ENCODE data around the gene OBSCN.

The OBSCN gene

DNA sequence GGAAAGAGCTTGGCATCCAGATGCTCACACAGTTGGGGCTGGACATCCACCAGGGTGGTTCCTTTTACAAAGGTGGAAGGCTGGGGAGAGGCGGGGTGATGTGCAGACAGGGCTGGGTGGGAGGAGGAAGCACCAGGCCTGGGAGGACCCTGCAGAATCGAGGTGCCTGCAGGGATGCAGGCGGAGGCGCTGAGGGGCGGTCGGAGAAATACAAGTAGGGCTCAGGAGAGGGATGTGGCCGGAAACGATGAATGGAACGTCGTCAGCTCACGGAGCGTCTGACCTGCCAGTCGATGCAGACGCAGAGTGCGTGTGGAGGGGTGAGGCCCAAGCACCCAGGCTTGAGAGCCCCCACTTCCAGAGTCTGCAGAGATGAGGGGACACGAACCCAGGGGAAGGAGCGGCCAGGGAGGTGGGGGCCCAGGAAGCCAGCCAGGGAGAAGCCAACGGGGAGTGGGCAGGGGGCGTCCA, 135.4 kb downstream of the OBSCN start:
- DNase-seq: no peak

DNA sequence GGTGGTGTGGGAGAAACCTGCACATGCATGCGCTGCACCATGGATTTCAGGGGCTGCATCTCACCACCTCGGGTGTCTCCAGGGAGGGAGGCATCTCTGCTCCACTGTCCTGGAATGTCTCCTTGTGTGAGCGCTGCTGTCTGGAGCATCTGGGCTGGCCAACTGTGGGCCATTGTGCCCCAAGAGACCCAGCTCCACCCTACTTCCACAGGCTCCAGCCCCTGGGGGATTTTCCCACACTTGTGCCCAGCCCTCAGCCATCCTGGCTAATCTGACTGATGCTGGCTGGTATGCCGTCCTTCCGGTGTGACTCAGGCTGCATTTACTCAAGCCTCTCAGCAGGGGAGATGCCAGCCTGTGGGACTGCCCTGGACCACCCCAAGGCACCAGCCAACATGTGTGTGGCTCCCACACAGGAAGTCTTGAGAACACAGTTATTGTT, 136.8 kb downstream of the OBSCN start:
- no peak for DNase-seq

DNA sequence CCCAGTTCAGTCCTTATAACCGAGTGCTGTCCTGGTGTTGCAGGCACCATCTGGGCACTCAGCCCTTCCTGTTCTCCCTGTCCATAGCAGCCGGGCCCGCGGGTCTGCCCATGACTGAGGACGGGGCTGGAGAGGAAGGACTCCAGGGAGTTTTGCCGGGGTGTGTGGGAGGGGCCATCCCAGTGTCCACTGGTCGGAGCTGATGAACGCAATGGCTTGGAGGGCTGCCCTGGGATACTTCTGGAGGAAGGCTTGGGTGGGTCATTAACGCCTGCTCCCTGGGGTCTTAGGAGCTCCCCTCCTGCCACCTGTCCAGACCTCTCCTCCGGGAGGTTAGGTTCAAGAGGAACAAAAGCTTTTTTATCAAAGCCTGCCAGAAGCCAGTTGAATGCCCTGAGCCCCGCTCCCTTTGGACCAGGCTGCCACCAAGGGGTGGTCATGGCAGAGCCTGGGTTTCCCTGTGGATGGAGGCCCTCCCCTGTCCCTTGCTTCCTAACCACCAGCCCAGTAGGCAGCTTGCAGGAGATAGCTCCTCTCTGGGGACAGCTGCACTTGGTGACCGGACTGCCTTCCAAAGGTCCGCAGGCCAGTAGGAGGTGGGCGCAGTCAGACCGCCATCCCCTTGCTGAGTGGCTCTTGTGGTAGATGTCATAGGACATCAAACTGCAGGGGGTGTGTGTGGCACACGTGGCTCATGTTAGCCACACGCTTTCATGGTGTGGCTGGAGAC, 137.5 kb downstream of the OBSCN start:
- DNase-seq: no peak

DNA sequence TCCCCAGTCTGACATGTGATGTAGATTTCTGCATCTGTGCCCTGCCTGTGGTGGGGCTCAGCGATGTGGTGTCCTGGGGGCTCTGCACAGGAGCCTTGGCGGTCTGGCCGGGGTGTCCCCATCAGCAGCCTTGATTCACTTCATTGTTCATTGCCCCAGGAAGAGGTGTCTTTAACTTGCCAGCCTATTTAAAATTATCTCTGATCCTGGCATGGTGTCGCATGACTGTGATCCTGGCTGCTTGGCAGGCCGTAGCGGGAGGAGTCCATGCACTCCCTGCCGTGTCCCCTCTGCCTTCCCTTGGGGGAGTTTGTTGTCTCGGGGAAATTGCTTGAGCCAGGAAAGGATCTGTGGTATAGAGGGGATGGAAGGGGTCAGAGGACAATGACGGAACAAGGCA, 138.9 kb downstream of the OBSCN start:
- no peak for DNase-seq

DNA sequence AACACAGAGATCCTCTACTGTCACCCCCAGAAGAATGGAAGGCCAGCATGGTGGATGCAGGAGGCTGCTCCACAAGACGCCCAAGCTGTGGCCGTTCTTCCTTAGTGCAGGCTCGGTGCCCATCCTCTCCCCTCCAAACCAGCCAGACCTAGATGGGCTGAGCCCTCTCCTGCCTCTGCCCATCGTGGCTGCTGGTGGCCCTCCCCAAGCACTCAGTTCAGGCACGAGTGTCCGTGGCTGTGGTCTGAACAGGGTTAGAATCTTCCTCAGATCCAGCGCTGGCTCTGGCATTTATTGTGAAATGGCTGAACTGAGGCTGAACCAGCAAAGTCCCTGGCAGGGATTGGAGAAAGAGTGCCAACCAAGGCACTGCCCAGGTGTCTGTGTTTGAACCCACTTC, 139.3 kb downstream of the OBSCN start:
- no peak for DNase-seq

DNA sequence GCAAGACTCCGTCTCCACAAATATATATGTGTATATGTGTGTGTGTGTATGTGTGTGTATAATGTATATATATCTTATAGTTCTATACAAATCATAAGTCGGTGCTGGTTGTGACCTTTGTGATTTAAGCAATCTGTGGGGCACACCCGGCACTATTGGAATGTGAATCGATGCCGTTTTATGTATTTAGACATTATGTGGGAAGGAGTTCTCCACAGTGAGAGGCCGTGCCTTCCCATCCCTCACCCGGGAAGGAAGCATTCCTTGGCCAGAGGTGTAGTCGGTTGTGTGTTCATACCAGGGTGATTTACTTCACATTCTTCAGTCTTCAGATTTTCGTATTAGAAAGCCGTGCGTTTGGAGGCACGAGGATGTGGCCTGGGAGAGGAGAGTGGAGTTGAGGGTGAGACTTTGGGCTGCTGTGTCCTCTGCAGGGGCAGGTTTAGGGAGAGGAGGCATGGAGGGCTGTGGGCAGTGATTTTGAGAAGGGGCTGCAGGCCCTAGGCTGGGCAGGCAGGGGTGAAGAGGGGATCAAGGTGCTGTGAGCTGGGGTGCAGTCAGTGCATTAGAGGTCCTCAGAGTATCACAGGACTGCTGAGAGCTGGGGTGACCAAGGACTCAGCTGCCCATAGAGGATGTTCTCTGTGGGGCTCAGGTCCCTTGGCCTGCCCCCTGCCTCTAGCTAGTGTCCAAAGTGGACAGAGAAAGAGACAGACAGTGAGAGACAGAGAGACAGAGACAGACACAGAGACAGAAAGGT, 141.0 kb downstream of the OBSCN start:
- no peak for DNase-seq

DNA sequence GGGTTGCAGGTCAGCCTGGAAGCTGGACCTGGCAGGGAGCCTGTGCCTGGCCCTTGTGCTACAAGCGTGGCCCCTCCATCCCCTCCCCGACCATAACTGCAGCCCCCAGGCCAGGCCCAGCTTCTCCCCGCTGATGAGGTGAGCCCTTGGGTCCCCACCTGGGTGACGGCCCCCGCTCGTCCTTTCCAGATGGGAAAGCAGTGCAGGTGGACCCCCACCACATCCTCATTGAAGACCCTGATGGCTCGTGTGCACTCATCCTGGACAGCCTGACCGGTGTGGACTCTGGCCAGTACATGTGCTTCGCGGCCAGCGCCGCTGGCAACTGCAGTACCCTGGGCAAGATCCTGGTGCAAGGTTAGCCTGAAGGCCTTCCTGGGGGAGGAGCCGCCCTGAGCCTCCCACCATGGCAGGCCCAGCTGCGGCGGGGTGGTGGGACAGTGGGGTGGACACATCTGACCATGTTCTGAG, 141.9 kb downstream of the OBSCN start:
- no peak for DNase-seq

DNA sequence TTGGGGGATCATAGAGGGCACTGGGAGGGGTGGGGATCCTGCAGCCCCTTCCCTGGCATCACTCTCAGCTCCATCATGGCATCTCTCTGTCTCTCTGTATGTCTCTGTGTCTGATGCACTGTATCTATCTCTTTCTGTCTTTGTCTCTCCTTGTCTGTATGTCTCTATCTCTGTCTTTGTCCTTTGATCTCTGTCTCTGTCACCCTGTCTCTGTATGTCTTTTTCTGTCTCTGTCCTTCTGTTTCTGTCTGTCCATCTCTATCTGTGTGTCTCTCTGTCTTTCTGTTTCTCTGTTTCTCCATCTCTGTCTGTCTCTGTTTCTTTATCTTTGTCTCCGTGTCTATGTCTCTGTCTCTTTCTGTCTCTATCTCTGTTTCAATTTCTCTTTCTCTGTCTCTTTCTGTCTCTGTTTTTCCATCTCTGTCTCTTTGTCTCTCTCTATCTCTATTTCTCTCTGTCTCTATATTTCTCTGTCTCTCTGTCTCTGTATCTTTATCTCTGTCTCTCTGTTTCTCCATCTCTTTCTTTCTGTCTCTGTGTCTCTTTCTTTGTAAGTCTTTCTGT, 142.4 kb downstream of the OBSCN start:
- no peak for DNase-seq

DNA sequence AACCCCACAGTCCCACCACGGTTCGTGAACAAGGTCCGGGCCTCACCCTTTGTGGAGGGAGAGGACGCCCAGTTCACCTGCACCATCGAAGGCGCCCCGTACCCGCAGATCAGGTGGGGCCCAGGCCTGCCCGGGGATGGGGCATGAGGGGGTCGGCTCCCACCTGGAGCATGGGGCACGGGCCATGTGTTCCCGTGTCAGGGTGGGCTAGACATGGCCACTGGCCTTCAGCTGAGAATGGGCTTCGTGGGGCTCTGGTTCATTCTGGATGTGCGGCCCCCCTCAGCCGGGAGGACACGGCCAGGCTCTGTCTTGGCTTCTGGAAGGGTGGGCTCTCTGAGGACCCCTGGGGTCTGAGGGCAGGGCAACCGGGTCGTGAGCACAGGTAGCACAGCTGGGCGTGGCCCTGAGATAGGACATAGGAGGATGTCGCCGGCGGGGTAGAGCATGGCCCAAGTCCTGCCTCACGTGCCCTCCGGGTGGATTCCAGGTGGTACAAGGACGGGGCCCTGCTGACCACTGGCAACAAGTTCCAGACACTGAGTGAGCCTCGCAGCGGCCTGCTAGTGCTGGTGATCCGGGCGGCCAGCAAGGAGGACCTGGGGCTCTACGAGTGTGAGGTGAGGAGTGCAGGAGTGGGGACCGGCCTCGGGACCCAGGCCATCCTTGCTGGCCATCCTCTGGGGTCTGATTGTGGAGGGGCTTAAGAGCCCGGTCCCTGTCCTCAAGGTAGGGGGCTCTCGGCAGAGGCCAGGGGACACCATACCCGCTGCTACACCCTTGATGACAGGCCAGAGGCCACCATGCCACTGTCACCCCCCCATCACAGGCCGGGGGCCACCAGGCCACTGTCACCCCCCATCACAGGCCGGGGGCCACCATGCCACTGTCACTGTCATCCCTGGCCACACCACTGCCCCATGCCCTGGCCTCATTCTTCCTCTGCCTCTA, 143.3 kb downstream of the OBSCN start:
- no peak for DNase-seq

DNA sequence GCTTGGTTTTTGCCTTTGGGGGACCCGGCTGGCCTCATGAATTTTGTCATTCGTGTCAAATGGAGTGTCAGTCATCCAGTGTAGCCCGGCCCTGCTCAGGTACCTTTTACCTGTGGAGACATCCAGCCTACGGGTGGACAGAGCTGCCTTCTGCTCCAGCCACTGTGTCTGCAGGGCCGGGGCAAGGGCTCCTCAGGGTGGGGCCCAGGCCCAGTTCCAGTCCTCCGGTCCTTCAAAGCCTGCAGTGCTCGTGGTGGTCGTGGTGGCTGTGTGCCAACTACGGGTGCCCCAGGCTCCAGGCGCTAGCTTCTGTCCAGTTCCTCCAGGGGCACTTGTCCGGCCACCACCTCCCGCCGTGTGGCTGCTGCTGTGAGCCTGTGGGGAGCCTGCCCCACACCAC, 144.0 kb downstream of the OBSCN start:
- no peak for DNase-seq

DNA sequence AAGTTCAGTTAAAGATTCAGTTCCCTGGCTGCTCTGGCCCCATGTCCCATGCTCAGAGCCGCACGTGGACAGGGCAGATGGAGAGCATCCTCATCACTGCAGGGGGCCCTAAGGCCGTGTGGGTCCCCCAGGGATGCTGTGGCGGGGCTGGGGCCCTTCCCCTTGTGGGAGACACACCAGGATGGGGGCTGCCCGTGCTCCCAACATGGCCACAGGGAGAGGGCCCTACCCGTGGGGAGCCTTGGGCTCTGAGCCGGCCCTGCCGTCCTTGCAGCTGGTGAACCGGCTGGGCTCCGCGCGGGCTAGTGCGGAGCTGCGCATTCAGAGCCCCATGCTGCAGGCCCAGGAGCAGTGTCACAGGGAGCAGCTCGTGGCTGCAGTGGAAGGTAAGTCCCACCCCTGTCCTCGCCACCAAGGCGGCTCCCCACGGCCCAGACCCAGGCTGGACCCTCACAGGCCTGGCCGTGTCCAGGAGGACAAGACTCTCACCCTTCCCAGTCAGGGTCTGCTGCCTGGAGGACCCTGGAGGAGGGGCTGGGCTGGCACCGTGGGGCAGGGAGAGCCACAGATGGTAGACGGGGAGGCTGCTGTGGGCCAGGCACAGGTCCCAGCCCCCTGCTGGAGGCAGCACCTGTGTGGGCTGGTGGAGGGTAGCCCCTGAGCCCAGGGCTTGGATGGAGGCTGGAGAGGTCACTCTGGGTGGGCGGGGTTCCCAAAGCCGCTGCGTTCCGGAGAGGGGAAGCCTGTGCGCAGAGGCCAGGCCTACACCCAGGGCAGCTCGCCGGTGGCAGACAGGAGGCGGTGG, 145.0 kb downstream of the OBSCN start:
- DNase-seq: no peak

DNA sequence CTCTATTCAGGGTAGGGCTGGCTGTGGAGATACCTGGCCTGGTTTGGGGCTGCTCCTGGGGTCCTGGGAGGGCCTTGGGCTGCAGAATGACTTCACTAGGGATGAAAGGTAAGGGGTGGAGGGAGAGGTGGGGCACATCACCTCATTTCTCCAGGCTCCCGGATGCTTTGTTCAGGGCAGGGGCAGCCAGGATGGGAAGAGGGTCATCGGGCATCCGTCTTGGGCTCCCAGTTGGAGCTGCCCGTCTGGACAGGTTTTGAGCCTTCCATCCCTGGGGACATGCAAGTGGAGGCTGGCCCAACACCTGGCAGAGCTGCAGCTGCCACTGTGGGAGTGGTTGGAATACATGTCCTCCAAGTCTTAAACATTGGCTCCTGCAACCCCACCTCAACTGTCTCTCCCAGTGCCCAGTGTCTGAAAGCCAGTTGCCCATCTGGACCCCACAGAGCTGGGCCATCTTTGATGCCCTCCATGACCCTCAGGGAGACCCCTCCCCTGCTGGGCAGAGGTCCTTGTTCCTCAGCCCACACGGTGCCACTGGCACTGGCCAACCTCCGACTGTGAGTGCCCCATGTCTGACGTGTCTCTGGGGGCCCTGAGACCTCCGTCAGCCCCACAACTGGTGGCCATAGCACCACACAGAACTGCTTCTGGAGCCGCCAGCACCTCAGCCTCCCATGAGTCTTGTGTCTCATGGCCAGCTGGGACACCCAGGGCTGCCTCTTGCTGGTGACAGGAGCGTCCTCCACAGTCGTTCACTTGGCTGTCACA, 145.9 kb downstream of the OBSCN start:
- DNase-seq: no peak

DNA sequence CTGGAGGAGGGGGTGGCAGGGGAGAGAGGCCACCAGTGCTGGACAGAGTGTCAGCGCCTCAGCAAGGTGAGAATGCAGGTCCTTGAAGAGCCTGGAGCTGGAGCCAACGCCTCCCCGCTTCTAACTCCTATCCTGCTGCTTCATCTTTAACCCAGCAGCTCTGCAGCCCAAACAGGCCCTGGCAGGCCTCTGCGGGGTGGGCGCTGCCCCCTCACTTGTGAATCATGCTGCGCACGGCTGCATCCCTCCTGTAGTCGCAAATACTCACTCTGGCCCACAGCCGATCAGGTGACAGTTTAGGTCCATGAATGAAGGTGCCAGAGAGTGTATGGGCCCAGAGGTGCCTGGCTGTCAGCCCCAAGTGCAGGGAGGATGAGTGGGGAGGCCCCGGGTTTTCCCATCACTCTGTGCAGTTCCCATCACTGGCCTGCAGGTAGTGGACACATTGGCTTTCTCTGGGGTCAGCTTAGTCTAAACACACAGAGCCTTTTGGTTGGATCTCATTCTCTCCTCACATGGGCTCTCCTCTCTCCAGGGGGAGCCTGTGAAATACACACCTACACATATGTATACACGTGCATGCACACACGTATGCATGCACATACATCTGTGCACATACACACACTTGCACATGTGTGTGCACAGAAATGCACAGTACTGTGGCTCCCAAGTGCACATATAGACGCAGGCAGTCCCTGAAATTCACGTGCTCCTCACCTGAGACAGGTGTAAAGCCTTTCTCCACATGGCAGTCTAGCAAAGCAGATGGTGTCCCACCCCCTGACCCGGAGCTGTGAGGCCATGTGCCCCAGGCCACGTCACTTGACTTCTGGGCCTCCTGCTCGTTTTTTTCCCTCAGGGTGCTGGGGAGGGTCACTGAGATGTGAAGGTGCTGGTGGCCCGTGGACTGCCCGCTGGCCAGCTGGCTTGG, 146.8 kb downstream of the OBSCN start:
- no peak for DNase-seq

DNA sequence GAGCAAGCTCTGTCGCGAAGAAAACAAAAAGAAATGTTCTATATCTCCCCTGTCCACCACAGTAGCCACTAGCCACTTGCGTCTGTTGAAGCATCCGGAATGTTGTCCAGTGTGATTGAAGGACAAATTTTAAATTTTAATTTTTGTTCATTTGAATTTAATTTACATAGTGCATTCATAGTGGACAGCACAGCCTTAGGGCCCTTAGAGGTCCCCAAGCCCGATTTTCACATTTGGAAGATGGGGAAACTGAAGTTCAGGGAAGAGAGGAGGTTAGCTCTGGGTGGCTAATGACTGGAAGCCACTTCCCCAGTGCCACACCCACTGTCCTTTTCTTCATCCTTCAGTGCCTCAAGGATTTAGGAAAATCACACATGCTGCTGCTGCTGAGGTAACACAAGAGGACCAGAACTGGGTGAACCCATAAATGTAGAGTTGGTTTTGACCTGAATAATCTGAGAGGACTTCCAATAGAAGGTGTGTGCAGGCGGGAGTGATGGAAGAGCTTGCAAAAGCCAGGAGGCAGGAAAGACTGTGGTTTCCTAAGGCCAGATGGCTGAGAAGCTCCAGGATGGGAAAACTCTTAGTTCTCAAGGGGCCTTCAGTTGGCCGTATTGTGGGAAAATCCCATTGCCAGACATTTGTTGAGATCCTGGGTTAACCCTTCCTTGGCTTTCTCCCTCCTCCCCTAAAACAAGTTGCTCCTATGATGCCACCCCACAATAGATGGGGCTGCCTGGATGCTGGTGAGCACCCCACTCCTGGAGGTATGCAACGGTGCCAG, 149.2 kb downstream of the OBSCN start:
- no peak for DNase-seq

DNA sequence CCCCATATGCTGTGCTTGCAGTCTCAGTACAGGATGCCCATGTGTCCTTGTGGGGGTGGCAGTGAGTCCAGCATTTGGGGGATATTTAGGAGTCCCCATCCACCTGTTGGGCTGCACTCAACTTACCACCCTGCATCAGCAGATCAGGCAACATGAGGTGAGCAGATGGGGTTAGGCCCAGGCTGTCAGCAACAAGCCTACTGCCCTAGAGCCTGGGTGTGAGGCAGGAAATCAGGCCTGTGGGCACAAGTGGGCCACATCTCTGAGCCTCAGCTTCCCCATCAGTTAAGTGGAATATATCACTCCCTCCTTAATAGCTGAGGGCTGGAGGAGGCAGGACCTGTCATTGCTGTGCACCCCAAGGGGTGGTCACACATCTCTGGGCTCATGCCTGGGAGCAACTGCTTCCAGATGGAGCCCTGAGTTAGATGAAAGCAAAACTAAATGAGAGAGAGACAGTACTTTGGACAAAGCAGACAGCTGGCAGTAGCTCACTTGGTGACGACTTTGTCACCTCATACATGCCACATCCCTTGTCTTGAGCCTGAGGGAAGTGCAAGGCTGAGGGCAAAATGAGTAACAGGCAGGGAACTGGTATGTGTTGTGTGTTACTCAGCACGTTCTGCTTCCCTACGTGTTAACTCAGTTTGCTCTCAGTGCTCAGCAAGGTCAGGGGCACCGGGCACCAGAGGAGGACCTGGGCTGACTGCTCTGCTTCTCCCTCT, 150.4 kb downstream of the OBSCN start:
- DNase-seq: no peak

DNA sequence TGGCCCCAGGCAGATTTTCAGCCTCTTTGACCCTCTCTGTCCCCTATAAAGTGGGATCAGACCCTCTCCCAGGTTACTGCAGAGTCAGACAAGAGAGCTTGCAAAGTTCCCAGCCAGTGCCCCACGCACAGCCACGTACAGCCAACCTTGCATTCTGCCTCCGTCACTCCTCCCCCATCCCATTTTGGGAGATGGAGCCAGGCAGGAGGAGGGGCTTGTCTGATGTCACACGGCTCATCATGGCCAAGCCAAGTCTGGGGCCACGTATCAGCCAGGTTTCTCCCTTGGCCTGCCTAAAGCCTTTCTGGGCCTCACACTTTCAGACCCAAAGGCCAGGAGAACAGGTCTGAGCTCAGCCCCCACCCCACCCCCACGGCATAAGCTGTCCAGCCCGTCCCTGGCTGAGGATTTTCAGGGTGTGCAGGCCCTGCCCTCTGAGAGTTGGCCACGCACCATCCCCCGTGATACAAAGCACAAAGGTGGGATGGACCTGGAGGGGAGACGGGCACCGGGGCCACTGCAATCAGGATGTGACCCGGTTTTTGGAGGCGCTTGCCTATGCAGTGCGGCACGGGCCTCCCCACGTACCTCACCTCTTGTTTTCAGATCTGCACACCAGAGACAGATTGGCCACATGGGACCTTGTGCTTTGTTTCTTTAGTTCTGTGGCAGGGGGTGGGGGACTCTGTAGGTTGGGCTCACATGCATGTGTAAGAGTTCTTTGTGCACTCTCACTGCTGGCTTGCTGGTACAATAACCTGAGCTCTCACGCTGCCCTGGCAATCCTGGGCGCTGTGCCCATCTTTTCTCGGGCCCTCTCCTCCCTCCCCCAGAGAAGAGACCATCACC, 151.1 kb downstream of the OBSCN start:
- DNase-seq: no peak
